Measurements from ENCODE around the gene GTPBP6.
"Not testable (repeated sequence)": the region's sequence is repeated elsewhere in the genome, so short reads cannot be mapped to it uniquely, and the experiment has no call there.

GTPBP6 gene

DNA sequence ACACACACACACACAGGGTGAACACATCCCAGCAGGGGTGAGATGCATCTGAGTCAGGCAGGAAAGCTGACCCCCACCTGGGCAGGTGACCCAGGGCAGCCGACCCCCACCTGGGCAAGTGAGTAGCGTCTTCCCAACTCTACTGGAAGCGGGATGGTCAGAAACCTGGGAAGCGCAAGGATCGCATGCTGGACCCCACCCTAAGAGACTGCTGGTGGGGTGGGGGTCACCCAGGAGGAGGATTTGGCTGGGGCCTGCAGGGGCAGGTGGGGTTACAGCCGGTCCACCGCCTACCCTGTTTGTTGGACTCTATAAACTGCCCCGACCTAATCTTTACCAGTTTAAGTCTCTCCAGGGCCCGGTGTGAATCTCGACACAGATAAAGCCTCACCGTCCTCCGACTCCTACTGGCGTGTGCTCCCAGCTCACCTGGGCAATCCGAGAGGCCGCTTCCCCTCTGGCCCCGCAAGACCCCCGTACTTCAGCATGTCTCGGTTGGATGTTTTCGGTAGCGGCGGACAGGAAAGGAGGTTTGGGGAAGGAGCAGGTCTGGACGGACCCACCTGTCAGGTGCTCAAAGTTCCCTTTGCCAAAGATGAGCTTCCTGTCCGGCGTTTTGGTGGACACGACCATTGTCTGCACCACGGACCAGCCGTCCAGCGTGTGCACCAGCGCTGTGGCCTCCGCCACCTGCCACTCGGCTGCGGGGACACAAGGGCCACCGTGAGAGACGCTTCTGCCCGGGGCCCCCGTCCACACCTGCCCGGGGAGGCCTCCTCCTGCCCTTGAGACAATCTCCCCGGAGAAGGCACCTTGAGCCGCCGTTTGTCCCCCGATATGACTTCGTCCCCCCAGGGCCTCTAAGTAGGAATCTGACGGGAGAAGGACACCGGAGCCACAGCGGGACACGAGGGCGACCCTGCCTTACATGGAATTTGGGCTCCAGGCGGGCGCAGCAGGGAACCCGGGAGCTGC, 2.0 kb downstream of the GTPBP6 start:
- DNase-seq, result no peak

DNA sequence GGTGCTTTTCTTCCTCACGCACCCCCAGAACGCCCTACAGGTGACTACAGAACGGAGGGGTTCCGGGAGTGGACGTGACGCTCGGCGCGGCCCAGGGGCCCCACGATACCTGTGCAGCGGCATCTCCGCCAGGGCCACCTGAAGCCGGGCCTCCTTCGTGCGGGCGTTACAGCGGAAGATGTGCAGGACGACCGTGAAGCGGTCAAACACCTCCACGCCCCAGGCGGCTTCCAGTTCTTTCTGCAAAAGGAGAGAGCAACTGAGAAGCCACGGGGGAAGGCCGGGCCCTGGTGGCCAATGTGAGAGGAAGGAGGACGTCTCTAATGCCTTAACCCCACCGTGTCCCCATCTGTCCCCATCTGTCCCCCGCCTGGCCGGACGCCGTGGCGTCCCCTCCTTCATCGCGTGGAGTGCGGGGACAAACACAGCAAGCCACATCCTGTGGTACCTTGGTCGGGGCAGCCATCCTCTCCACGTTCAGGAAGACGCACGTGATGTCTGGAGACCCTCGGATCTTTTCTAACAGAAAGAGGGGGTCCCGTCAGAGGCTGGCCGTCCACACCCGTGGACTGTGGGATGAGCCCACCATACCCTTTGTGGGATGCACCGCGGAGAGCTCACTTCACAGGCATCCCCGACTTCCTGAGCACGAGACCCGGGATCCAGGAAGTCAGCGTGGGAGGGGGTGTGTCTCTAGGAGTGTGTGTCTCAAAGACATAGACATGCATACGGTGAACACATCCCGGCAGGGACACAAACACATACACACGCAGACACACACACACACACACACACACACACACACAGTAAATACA, 3.6 kb downstream of the GTPBP6 start:
- DNase-seq, result no peak

DNA sequence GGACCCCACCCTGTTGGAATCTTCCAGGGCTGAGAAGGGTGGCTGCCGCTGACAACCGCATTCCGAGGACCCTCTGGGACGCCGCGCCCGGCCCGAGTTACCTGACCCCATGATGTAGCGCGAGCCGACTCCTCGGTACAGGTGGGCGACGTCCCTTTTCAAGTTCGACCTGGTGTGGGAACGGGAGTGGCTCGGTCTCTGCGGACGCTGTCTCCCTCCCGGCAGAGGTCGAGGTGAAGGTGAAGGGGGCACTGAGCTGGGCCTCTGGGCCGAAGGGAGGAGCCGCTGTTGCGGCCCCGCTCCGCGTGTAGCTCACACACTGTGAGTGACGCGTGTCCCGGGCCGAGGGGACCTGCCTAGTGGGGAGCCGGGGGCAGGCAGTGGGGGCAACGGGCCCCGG, 4.5 kb downstream of the GTPBP6 start:
- no peak for DNase-seq

GRCh38 chrX:313546-313945, 5.0 kb downstream of the GTPBP6 start:
- DNase-seq, result no peak

GRCh38 chrX:312621-313331, 5.8 kb downstream of the GTPBP6 start:
- no peak for DNase-seq

DNA sequence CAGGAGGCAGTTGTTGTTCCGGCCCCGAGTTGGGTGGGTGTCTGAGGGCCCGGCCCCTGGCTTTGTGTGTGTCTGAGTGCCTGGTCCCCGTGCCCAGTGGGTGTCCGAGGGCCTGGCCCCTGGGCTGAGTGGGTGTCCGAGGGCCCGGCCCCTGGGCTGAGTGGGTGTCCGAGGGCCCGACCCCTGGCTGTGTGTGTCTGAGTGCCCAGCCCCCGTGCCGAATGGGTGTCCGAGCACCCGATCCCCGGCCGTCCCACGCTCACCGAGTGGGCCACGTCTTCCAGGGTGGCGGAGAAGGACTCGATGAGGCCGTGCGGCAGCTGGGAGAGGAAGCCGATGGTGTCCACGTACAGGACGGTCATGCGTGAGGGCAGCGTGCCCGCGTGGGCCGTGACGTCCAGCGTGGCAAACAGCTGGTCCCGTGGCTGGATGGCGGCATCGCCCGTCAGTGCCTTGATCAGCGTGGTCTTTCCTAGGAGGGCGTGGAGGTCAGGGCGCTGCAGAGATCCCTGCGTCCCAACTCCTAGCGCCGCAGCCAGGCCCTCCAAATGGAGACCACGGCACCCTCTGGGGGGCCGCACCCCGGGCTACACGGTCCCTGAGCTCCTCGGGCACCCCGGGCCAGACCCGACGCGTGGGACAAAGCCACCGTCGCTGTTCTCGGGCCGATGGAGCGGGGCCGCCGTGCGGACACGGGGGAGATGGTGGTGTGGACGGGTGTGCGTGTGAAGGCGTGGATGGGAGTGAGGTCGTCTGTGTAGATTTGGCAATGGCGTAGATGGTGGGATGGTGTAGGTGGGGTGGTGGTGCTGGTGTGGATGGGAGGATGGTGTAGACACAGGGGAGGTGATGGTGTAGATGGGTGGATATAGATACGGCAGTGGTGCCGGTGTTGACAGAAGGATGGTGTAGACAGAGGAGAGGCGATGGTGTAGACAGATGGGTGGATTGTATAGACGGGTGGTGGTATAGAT, 7.2 kb downstream of the GTPBP6 start:
- no peak for DNase-seq

DNA sequence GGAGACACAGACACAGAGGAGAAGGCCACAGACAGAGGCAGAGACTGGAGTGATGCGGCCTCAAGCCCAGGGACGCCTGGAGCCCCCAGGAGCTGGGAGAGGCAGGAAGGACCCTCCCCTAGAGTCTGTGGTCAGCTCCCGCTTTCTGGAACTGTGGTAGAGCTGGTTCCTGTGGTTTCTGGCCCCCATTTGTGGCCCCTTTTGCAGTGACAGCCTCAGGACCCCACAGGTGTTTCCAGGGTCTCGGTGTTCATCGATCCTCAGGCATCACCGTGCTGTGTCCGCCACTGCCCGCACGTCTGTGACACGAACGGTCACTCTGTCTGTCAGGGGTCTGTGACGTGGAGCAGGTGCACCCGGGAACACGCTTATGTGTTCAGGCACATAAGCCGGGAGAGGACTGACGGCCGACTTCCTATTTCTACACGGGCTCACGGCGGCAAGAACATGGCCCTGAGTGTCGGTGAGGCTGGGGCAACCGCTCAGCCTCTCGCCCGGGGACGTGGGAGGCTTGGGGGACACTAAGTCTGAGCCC, 7.9 kb downstream of the GTPBP6 start:
- DNase-seq, result no peak

DNA sequence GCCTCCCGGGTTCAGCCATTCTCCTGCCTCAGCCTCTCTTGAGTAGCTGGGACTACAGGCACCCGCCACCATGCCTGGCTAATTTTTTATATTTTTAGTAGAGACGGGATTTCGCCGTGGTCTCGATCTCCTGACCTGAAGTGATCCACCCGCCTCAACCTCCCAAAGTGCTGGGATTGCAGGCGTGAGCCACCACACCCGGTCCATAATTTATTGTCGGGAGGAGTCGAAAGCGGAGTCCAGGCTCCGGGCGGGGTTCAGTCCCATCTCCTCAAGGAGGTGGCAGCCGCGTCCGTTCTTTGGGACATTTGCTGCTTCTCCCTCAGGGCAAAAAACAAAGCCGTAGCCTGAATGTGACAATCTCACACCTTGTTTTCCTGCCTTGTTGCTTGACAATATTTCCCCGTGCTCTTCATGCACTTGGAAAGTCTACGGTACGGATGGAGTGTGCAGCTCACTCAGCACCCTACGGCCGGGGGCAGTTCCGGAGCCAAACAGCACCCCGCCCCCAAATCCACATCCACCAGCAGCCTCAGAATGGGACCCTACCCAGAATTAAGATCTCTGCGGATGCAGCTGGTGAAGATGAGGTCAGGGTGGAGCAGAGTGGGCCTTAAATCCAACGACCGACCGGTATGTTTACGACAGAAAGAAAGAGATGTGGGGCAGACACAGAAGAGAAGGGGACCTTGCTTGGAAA, 9.6 kb downstream of the GTPBP6 start:
- DNase-seq, result no peak

DNA sequence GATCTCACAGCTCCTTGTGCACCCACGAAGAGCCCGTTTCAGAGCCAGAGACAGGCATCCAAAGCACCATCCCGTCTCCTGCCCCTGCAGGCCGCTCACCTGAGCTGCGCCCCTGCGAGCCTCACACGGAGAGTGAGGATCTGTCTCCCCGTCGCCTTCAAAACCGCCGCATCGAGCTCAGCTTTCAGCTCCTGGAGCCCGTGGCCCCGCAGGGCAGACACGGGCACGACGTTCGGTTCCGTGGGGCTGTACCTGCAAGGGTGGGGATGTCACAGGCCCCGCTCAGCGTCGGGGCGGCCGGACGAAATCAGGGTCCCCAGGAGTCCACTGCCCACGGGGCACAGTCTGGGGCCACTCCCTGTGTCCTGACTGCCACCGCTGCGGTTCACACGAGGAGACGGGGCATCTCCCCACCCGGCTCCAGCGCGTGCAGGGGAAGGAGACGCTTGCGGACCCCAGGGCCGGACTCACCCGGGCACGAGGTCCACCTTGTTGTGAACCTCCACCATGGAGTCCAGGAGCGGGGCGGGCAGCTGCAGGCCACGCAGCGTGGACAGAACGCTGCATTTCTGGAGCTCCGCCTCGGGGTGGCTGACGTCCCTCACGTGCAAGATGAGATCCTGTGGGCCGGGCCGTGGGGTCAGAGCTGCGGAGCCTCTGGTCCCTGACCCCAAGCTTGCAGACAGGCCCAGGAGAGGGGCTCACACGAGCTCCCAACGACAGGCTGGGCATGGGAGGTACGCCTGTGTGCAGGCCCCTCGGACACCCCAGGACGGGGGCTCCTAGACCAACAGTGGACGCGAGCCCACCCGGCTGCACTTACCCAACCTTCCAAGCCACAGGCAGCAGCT, 11.1 kb downstream of the GTPBP6 start:
- no peak for DNase-seq

DNA sequence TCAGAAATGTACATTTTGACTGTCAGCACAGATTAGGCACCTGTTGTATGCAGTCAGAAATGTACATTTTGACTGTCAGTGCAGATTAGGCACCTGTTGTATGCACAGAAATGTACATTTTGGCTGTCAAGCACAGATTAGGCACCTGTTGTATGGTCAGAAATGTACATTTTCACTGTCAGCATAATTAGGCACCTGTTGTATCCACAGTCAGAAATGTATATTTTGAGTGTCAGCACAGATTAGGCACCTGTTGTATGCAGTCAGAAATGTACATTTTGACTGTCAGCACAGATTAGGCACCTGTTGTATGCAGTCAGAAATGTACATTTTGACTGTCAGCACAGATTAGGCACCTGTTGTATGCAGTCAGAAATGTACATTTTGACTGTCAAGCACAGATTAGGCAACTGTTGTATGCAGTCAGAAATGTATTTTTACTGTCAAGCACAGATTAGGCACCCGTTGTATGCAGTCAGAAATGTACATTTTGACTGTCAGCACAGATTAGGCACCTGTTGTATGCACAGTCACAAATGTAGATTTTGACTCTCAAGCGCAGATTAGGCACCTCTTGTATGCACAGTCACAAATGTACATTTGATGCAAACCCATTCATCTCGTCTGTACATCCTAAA, 11.9 kb downstream of the GTPBP6 start:
- not testable (repeated sequence) for DNase-seq

GRCh38 chrX:305781-306613, 12.6 kb downstream of the GTPBP6 start:
- DNase-seq, result not testable (repeated sequence)

- no peak for DNase-seq
Observed at GRCh38 chrX:302975-303374, 15.6 kb downstream of the GTPBP6 start.

- DNase-seq, result no peak
Observed at GRCh38 chrX:300334-300733, 18.3 kb downstream of the GTPBP6 start.

- no peak for DNase-seq
Observed at GRCh38 chrX:298993-299392, 19.6 kb downstream of the GTPBP6 start.

DNA sequence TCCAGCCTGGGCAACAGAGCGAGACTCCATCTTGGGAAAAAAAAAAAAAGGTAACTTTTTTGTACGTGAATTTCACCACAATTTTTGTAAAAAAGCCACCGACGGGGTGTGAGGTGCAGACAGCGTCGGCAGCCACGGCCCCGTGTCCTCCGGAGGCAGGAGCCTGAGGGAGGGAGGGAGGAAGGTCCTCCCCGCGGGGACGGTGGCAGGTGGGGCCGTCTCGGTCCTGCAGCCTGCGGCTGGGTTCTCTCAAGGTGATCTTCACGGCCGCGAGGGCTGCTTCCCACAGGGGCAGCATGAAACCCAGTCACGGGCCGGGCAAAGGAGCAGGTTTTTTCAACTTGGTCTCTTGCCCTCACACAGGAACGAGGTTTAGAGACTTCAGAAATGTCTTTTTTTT, 23.5 kb downstream of the GTPBP6 start:
- no peak for DNase-seq

DNA sequence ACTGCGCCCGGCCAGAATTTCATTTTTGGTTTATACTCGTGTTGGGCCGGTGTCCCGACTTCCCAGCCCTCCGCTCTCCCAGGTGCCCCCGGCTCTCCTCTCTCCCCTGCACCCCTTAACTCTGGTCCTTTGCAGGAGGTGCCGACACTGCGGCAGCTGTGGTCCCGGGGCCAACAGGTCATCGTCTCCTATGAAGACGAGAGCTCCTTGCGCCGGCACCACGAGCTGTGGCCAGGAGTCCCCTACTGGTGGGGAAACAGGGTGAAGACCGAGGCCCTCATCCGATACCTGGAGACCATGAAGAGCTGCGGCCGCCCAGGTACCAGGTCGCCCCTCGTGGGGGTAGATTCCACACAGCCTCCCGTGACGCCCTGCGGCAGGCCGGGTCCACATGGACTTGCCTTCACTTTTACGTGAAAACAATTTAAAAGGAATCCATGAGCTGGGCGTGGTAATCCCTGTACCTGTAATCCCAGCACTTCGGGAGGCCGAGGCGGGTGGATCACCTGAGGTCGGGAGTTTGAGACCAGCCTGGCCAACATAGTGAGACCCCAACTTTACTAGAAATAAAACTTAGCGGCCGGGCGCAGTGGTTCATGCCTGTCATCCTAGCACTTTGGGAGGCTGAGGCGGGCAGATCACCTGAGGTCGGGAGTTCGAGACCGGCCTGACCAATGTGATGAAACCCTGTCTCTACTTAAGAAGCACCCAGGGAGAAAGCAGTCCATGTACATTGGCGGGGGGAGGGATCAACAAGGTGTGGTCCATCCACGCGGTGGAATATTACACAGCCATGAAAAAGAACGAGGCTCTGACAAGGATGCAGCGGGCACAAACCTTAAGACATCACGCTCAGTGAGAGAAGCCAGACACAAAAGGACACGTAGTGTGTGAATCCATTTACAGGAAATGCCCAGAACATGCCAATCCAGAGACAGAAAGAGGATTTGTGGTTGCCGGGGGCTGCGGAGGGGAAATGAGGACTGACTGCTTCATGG, 25.4 kb downstream of the GTPBP6 start:
- no peak for DNase-seq

- no peak for DNase-seq
Observed at GRCh38 chrX:291411-291901, 27.1 kb downstream of the GTPBP6 start.
